Activated T-cell treated with anti-CD3 and anti-CD28 coated beads, Interleukin-2, amount 50 U/mL, for 4 hours (primary cell): ENCODE results near the gene R3HDML. TPM values are rescaled to one million over a fixed set of nuclear protein-coding genes. Genes with fewer than 3 reads are reported as not detected.
"Not testable (repeated sequence)": the region's sequence is repeated elsewhere in the genome, so short reads cannot be mapped to it uniquely, and the experiment has no call there.

ENCODE experiments used
- ATAC-seq, 2 donors: fragments of 200-7000 bp; cut with Tn5 transposase; one replicate each; pipeline ENCODE4 v1.10.0; 2021
- DNase-seq: peaks from one replicate; pipeline ENCODE4 v3.0.0-alpha.2; 2020
- H3K27me3 Mint-ChIP-seq: one replicate; pipeline ENCODE4 v1.8.0; 2021; ENCODE audit warnings: low read depth, mixed read lengths
- H3K36me3 Mint-ChIP-seq: one replicate; pipeline ENCODE4 v1.8.0; 2022; ENCODE audit warnings: mixed read lengths; ENCODE audit not compliant: insufficient read depth
- H3K4me1 Mint-ChIP-seq: one replicate; pipeline ENCODE4 v1.8.0; 2021; ENCODE audit warnings: low read depth, mixed read lengths
- H3K4me3 Mint-ChIP-seq: one replicate; pipeline ENCODE4 v1.8.0; 2021; ENCODE audit warnings: mild to moderate bottlenecking, moderate library complexity, mixed read lengths
- H3K9me3 Mint-ChIP-seq: one replicate; pipeline ENCODE4 v1.8.0; 2021; ENCODE audit warnings: mixed read lengths
- total RNA-seq, 3 donors: library from RNA; stranded (reverse); gene quantifications; one replicate each; pipeline ENCODE4 v1.2.1, GENCODE V29; 2021

Gene R3HDML, protein sequence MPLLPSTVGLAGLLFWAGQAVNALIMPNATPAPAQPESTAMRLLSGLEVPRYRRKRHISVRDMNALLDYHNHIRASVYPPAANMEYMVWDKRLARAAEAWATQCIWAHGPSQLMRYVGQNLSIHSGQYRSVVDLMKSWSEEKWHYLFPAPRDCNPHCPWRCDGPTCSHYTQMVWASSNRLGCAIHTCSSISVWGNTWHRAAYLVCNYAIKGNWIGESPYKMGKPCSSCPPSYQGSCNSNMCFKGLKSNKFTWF
- total RNA-seq, result not detected

DNA sequence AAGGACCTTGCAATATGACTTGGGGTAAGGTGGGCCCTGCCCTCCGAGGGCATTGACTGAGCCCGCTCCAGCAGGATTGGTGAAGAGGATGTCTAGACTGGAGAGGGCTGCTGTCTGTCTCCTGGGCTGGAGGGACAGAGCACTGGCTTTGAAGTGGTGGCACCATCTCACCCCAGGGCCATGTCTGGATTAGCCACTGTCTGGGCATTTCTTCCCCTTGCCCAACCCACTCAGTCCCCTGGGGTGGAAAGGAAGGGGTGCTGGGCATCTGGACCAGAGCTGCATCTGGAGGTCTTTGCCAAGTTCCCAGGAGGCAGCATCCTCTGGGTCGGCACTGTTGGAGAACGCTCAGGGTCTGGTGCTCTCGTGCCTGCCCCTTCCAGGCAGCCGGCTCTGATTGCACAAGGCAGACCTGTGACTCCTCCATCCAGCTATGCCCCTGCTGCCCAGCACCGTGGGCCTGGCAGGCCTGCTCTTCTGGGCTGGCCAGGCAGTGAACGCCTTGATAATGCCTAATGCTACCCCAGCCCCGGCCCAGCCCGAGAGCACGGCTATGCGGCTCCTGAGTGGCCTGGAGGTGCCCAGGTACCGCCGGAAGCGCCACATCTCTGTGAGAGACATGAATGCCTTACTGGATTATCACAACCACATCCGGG lies at the start of gene R3HDML:
Gene R3HDML, plus strand, starts transcription at position 319 of the 656 bp plus-strand sequence. Its CDS starts 115 bp downstream, at position 434.
- Mint-ChIP-seq H3K9me3 (no peaks in the 10 kb centered on the region), H3K4me3 (no peak within 1 kb of the TSS), H3K4me1 (no peaks in the 10 kb centered on the region), H3K27me3 (peaks cover 9% of the 10 kb centered on the region), H3K36me3 (no peaks in the 10 kb centered on the region)
- ATAC-seq (no peak), DNase-seq (no peak)

DNA sequence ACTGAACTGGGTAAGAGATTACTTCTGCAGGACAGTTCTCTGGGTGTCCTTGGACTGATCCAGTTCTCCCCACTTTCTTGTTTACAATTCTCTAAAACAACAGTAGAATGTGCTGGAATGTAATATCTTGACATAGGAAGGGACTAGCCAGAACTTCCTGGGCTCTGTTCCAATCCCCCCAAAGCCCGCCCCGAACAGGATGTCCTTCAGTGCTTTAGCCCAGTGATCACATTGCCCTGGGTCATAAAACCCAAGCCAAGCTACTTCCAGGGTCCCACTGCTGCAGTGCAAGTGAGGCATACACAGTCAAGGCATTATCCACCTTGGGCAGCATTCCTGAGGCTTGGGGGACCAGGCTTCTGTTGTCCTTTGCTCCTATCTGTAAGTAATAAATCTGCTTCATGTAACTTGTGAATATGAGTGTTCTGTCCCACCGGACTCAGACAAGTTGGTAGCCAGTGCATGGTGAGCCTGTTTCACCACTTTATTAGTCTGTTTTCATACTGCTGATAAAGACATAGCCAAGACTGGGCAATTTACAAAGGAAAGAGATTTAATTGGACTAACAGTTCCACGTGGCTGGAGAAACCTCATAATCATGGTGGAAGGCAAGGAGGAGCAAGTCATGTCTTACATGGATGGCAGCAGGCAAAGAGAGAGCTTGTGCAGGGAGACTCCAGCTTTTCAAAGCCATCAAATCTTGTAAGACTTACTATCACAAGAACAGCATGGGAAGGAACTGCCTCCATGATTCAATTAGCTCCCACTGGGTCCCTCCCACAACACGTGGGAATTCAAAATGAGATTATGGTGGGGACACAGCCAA lies 49.4 kb upstream of the R3HDML start:
- Mint-ChIP-seq H3K27me3 (no peaks in the 10 kb centered on the region), H3K4me1 (no peaks in the 10 kb centered on the region), H3K36me3 (peaks cover 17% of the 10 kb centered on the region), H3K9me3 (no peaks in the 10 kb centered on the region), H3K4me3 (no peak overlapping the region)
- ATAC-seq (no peak), DNase-seq (no peak)

DNA sequence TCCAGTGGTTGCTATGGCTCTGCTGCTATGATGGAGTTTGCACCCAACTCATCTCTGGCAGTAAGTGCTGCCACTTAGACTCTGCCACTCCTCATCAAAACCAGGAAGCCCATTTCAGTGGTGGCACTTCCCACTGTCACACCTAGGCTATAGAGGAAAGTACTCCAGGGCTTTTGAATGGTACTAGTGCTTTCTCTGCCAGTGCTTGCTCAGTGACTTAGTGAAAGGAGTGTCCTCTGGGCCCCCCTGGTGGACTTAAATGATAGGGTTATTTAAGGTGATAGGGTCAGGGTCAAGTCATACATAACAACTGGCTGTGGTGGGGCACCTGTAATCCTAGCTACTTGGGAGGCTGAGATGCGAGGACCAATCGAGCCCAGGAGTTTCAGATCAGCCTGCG lies 48.6 kb upstream of the R3HDML start:
- peaks cover 17% of the 10 kb centered on the region for H3K36me3 Mint-ChIP-seq
- no peak overlapping the region for H3K4me3 Mint-ChIP-seq
- ATAC-seq, result no peak
- DNase-seq, result no peak
- H3K9me3 Mint-ChIP-seq, result no peaks in the 10 kb centered on the region
- H3K4me1 Mint-ChIP-seq, result no peaks in the 10 kb centered on the region
- H3K27me3 Mint-ChIP-seq, result no peaks in the 10 kb centered on the region

DNA sequence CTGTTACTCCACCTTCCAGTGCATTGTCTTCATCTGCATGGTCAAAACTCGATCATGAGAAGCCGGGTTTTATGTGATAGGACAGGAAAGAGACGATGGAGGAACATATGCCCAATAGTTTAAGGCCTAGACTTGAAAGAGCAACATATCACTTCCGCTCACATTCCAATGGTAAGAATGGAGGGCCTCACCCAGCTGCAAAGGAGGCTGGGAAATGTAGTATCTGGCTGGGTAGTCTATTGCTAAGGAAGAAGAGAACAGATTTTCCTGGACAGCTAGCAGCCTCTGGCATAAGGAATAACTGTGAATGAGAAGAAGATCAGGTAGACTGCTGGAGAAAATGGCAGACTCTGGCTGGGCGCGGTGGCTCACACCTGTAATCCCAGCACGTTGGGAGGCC lies 45.1 kb upstream of the R3HDML start:
- Mint-ChIP-seq H3K4me3 (no peak overlapping the region), H3K27me3 (no peaks in the 10 kb centered on the region), H3K9me3 (no peaks in the 10 kb centered on the region)

DNA sequence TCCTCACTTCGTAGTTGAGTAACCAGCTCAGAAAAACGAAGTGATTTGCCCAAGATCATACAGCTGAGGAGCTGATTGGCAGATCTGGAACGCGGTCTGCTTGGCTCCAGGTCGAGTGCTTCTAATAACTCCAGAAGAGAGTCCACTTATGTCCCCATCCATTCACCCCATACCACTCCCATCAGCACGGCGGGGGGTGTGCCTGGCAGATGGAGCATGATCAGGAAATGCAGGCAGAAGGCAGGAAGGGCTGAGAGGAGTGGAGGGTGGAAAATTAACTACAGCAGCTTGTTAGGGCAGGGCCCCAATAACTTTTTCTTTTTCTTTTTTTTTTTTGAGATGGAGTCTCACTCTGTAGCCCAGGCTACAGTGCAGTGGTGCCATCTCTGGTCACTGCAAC lies 40.8 kb upstream of the R3HDML start:
- Mint-ChIP-seq H3K4me1 (no peaks in the 10 kb centered on the region), H3K27me3 (no peaks in the 10 kb centered on the region), H3K4me3 (no peak overlapping the region), H3K36me3 (peaks cover 6% of the 10 kb centered on the region), H3K9me3 (no peaks in the 10 kb centered on the region)
- no peak for DNase-seq
- ATAC-seq, result no peak

More for the DNA sequence above, 45.1 kb upstream of the R3HDML start:
- no peaks in the 10 kb centered on the region for H3K4me1 Mint-ChIP-seq
- peaks cover 20% of the 10 kb centered on the region for H3K36me3 Mint-ChIP-seq
- DNase-seq (no peak), ATAC-seq (no peak)

DNA sequence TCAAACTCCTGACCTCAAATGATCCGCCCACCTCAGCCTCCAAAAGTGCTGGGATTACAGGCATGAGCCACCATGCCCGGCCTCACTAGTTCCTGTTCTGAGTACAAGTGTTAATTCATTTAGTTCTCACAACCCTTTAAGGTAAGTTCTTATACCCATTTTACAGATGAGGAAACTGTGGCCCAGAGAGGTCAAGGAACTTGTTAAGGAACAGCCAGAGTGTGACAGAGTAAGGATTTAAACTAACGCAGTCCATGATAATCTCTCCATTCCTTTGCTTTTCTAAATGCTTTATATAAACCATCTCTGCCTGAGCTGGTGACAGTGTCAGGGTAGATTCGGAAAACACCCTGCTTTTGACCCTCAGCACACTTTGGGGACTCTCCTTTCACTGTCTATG lies 39.1 kb upstream of the R3HDML start:
- H3K4me1 Mint-ChIP-seq, result no peaks in the 10 kb centered on the region
- no peaks in the 10 kb centered on the region for H3K9me3 Mint-ChIP-seq
- DNase-seq, result no peak
- no peak overlapping the region for H3K4me3 Mint-ChIP-seq
- no peak for ATAC-seq
- H3K27me3 Mint-ChIP-seq, result no peaks in the 10 kb centered on the region
- peaks cover 6% of the 10 kb centered on the region for H3K36me3 Mint-ChIP-seq

DNA sequence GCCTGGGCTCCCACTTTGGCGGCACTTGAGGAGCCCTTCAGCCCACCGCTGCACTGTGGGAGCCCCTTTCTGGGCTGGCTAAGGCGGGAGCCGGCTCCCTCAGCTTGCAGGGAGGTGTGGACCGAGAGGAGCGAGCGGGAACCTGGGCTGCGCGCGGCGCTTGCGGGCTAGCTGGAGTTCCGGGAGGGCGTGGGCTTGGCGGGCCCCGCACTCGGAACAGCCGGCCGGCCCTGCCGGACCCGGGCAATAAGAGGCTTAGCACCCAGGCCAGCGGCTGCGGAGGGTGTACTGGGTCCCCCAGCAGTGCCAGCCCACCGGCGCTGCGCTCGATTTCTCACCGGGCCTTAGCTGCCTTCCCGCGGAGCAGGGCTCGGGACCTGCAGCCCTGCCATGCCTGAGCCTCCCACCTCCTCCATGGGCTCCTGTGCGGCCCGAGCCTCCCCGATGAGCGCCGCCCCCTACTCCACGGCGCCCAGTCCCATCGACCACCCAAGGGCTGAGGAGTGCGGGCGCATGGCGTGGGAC lies 37.8 kb upstream of the R3HDML start:
- H3K36me3 Mint-ChIP-seq, H3K4me1 Mint-ChIP-seq, ATAC-seq, H3K27me3 Mint-ChIP-seq, H3K4me3 Mint-ChIP-seq, DNase-seq, H3K9me3 Mint-ChIP-seq: not testable (repeated sequence)

DNA sequence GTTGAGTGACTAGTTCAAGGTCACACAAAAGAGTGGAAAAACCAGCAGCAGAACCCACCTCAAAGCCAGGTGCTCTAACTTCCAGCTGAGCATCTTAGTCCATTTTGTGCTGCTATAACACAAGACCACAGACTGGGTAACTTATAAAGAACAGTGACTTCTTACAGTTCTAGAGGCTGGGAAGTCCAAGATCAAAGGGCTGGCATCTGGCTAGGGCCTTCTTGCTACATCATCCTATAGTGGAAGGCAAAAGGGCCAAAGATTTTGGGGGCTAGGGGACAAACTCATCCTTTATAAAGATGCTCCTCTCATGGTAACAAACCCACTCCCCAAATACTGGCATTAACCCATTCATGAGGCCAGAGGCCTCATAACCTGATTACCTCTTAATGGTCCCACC lies 35.6 kb upstream of the R3HDML start:
- no peaks in the 10 kb centered on the region for H3K9me3 Mint-ChIP-seq
- no peak overlapping the region for H3K4me3 Mint-ChIP-seq
- ATAC-seq (no peak), DNase-seq (no peak)
- H3K36me3 Mint-ChIP-seq, result peaks cover 6% of the 10 kb centered on the region
- H3K4me1 Mint-ChIP-seq, result no peaks in the 10 kb centered on the region
- H3K27me3 Mint-ChIP-seq, result no peaks in the 10 kb centered on the region

DNA sequence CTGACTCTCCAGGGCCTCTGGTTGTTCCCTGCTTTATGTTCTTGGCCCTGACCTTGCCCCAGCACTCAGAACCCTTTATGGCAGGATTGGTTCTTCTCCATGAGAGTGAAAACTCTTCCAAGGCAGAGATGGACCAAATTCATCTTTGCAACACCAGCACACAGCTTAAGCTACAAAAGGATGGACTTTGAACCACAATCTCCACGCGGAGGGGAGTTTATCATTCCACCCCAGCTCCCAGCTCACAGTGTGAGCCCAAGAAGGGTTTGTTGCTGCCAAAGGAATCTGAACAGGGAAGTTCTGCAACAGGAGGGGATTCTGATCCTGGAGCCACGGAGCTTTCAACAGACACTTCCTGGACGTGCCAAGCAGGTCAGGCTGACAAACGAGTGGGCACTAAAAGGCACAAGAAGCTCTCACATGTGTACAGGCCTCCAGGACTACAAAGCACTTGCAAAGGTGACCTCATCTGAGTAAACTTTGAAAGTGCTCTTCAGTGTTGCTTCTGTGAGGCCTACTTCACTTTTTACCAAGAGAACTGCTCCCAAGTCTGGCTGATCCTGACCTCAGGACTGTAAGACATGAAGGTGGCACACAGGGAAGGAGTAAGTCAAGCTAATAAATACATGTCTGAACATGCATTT lies 34.7 kb upstream of the R3HDML start:
- Mint-ChIP-seq H3K27me3 (no peaks in the 10 kb centered on the region), H3K9me3 (no peaks in the 10 kb centered on the region)
- ATAC-seq, result no peak

DNA sequence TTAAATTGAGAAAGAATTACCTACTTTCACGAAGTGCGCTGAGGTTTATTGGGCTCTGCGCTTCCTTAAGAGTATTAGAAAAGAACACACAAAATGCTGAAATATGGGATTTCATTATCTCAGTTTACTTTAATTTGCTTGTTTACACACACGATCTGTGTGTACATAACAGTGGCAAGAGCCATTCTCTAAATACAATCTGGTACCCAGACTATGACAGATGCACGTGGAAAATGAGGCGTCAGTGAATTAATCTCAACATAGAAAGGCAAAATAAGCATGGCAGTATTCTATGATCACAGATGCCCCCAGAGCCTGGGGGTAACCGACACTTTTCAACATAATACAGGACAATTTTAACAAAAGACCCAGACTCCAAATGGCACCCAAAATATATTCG lies 34.1 kb upstream of the R3HDML start:
- Mint-ChIP-seq H3K9me3 (no peaks in the 10 kb centered on the region), H3K36me3 (peaks cover 13% of the 10 kb centered on the region), H3K4me1 (peaks cover 4% of the 10 kb centered on the region), H3K27me3 (no peaks in the 10 kb centered on the region), H3K4me3 (no peak overlapping the region)
- DNase-seq (no peak), ATAC-seq (no peak)

More for the DNA sequence above, 34.7 kb upstream of the R3HDML start:
- no peak overlapping the region for H3K4me3 Mint-ChIP-seq
- no peak for DNase-seq
- H3K36me3 Mint-ChIP-seq, result peaks cover 13% of the 10 kb centered on the region
- peaks cover 4% of the 10 kb centered on the region for H3K4me1 Mint-ChIP-seq

DNA sequence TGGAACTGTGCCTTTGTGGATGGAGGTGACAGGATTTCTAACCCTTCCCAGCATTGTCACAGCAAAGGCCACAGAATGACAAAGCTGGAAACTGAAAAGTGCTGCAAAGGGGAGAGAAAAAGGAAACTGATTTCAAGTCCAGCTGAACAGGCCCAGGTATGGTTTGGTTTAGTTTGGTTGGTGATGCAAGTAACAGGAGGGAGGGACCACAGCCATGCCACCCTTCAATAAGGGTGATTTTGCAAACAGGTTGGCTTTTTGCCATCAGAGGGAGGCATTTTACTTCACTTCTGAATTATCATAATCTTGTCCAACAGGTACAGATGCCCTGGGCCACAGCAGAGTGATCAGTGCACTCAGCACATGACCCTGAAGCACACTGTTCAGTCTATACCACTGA lies 32.5 kb upstream of the R3HDML start:
- ATAC-seq, result no peak
- no peaks in the 10 kb centered on the region for H3K9me3 Mint-ChIP-seq
- peaks cover 7% of the 10 kb centered on the region for H3K4me1 Mint-ChIP-seq
- no peak overlapping the region for H3K4me3 Mint-ChIP-seq
- H3K36me3 Mint-ChIP-seq, result peaks cover 13% of the 10 kb centered on the region
- DNase-seq, result no peak
- no peaks in the 10 kb centered on the region for H3K27me3 Mint-ChIP-seq

DNA sequence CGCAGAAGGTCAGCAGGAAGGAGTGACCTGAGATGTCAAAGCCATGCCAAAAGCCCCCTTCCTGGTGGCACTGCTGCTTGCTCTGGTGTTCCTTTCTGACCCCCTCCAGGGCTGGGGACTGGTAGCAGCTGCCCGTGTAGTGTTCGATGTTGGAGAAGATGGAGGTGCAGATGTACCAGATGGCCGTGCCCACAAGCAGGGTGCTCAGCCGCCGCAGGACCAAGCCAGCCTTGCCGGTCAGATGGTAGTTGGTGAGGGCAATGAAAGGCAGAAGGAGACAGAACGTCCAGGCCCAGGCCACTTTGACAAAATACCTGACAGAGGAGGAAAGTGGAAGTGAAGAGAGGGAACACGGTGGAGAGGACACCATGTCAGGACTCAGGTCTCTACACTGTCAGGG lies 29.9 kb upstream of the R3HDML start:
- DNase-seq (no peak), ATAC-seq (no peak)
- Mint-ChIP-seq H3K9me3 (no peaks in the 10 kb centered on the region), H3K36me3 (peaks cover 11% of the 10 kb centered on the region), H3K27me3 (no peaks in the 10 kb centered on the region), H3K4me1 (peaks cover 22% of the 10 kb centered on the region), H3K4me3 (no peak overlapping the region)

DNA sequence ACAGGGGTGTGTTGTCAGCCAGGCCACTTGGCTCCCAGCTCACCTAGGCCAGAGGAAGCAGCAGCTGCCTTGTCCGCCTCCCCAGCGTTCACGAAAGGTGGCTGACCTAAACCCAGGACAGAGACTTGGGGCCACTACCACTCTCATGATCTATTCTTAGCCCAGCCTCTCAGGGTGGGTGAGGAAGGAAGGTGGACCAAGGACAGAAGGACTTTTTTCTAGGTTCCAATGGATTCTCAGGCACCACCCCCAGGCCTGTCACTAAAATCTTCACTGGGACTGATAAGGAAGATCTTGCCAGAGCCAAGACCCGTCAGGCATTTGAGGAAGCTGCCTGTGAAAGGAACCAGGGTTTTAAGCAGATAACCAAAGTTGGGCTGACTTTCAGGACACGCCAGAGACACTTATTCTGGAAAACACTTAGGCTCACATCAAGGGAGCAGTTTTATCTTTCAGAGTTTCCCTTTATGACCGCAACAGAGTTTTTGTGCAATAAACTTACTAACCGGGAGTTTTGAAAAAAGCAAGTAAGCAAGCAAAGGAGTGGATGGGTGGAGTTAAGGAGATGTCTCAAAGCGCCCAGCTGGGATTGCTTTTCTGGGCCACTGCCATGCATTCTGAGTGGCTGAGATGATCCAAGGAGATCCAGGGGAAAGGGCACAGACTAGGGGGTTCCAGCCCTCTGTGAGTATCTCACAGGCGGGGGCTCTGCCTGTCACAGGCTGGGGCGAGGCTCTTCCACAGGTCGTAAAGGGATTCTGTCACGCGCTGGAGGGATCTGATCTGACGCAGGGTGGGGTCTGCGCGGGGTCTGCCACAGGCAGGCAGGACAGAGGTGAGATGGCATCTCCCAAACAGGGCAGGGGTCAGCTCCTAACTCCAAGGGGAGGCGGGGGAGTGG lies 26.8 kb upstream of the R3HDML start:
- Mint-ChIP-seq H3K4me1 (peaks cover 22% of the 10 kb centered on the region), H3K27me3 (no peaks in the 10 kb centered on the region), H3K4me3 (peak overlapping the region; percentile 85), H3K36me3 (peaks cover 7% of the 10 kb centered on the region), H3K9me3 (no peaks in the 10 kb centered on the region)
- DNase-seq, result no peak
- ATAC-seq, result peak; percentile 1
